GM19395 (cell line): ENCODE data around the gene MEGF11.

Experiments
- ATAC-seq: cut with Tn5 transposase; IDR thresholded peaks from one replicate; pipeline ENCODE4 v1.9.1; 2021; ENCODE audit warnings: mild to moderate bottlenecking, moderate library complexity; ENCODE audit not compliant: unreplicated experiment

The MEGF11 gene

DNA sequence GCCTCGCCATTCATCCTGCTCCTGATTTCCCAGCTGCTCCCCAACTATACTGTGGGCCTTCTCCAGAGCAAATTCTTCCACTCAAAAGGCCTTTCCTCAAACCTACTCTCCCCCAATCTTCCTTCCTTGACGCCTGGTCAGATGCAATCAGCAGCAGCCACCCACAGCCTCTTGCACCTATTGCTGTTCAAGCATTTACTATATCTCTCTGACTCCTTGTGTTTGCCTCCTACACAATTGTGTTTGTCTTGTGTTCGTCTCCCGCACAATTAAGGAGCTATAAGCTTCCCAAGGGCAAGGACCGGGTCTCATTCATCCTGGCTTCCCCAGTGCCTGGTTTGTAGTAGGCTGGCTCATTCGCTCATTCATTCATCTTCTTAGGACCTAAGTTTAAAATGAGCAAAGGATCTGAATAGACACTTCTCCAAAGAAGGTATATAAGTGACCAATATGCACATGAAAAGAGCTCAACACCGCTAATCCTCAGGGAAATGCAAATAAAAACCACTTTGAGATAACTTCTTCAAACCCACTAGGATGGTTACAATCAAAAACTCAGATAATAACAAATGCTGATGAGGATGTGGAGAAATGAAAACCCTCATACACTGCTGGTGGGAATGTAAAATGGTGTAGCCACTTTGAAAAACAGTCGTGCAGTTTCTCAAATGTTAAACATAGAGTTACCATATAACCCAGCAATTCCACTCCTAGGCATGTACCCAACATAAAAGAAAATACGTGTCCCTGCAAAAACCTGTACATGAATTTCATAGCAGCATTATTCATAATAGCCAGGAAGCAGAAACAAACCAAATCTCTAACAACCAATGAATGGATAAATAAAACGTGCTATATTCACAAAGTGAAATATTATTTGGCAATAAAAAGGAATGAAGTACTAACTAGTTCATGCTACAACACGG is 31.0 kb downstream of the MEGF11 start:
- ATAC-seq: no peak

DNA sequence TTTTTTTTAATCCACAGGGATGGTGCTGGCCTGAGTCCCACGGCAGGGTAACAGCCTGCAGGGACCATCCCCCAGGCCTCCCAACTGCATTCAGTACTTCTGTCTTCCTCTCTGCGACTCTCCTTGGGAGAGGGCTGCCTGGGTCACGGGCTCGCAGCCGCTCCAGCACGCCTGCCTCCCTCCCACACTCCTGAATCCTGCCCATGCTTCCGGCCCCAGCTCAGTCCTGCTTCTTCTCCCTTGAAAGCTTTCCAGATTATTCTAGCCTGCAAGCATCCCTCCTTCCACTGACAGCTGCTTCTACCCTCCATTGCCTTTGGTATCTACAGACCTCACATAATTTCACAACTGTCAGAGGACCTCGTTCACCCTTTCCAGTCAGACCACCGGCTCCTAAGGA is 32.4 kb downstream of the MEGF11 start:
- no peak for ATAC-seq

DNA sequence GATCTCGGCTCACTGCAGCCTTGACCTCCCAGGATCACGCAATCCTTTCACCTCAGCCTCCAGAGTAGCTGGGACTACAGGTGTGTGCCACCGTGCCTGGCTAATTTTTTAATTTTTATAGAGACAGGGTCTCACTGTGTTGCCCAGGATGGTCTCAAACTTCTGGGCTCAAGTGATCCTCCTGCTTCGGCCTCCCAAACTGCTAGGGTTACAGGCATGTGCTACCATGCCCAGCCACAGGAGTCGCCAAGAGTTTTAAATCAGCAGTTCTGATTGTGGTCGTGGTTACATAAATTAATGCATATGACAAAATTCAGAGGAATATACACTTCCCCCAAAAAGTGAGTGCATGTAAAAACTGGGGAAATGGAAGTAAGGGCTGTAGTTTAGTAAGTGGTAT is 32.9 kb downstream of the MEGF11 start:
- ATAC-seq: no peak

DNA sequence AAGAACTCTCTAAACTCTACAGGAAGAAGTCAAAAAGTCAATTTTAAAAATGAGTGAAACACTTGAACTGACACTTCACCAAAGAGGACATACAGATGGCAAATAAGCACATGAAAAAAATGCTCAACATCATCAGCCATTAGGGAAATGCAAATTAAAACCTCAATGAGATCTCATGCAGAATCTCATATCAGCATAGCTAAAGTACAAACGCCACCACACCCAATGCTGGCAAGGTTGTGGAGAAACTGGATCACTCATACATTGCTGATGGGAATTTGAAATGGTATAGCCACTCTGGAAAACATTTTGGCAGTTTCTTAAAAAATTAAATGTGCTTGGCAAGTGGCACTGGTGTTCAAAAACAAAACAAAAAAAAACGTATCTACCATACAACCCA is 34.2 kb downstream of the MEGF11 start:
- ATAC-seq: no peak

DNA sequence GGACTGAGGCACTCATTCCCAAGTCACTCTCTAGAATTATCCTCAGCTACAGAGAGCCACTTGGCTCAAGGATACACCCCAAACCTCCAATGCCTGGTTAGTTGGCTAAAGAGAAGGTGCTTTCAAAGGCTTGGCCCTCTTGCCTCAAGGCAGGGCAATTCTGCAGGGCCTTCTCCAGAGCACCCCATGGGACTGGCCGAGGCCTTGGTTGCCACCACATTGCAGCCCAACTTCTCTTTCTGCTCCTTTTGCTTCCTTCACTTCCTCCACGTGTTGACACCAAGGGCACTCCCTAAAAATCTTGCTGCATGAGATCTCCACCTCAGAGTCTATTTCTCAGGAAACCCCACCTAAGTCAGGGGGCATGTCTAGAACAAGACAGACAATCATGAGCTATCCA is 36.7 kb downstream of the MEGF11 start:
- no peak for ATAC-seq

DNA sequence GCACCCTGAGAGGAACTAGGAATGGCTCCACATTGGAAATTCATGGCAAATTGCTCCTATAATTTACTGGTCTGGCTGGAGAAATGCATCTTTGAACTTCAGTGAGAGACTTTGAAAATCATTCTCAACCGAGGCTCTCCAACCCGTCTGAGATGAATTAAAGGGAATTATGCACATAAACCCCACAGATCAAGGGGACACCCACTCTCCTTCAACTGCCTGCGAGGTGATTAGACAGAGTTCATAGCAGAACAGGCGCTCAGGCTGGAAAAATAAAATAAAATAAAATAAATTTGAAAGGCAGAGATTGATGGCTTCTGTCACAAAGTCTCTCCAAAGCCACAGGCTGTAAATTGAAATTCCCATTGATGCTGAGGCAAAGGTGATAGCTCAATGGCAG is 37.7 kb downstream of the MEGF11 start:
- no peak for ATAC-seq

DNA sequence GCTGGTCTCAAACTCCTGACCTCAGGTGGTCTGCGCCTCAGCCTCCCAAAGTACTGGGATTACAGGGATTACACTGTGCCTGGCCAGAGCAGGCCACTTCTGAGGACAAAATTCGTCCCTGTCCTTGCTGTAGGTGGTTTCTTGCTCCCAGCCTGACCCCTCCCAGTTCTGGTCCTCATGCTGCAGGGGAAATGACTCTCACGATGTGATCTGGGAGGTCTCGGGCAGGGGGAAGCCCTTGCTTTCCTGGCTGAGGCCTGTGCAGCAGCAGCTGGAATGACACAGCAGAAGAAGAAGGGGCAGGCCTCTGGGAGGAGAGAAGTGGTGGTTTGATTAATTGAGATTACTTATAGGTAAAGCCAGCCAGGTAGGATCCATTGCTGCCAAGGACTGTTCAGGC is 39.3 kb downstream of the MEGF11 start:
- ATAC-seq: no peak

DNA sequence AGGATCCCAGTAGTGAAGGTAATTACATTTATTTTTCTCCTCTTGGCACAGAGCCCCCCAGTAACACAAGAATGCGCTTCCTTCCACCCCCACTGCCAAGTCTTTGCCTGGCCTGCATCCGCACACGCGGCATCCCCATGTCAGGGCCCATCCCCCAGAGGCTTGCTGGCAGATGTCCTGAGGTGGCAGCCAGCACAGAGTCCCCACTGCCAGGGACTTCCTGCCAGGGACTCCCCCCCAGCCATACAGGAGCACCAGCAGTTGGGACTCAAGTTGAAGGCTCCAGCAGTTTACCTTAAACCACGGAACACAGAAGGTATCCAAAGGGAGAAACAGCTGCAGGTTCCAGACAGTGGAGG is 41.0 kb downstream of the MEGF11 start:
- no peak for ATAC-seq

DNA sequence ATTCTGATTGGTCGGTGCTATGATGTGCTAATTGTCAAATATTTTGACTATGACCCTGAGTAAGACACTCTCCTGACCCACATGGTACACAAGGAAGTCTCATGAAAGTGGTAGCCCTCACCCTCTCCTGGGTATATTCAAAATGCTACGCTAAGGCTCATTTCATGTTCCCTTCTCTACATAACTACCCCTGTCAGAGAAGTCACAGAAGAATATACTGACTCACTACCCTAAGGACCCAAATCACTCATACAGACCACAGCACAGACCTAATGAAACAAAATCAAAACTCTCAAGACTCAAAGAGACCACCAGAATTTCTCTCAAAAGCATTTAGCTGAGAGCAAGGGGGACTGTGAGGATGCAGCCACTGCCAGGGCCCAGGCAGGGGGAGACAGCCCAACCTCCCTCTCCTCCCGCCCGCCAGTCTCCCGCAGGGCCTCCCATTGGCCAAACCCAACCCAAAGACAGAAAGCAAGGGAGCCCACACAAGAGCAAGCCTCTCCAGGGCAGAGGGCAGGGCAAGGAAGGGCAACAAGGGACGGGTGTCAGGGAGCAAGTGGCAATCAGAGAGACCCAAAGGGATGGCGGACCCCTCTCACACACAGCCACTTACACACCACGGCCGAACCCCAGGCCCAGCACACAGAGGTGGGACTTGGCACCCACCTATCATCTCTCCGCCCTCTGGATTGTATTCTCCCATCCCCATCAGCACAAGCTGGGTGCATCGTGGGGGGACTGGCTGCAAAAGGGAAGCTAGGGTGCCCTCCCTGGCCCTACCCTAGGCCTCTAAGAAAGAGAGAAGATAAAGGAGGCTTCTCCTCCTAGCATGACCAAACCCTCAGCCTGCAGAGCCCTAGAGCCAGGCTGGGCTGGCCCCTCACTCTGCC is 41.6 kb downstream of the MEGF11 start:
- no peak for ATAC-seq

DNA sequence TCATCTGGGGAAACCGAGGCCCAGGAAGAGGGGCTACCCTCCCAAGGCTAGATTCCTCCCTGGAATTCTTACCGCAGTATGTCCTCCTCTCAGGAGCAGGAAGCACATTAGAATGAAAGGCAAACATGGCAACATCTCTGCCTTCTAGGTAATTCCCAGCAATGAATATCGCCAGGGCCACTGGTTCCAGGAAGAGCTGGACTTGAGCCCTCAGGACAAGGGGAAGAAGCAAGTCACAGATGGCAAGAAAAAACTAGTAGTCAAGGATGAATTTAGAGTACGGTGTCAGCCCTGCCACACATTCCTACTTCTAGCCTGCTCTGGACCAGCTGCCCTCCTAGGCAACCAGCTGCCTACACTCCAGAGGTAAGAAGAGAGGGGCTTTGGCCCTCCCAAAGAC is 42.9 kb downstream of the MEGF11 start:
- ATAC-seq: no peak

DNA sequence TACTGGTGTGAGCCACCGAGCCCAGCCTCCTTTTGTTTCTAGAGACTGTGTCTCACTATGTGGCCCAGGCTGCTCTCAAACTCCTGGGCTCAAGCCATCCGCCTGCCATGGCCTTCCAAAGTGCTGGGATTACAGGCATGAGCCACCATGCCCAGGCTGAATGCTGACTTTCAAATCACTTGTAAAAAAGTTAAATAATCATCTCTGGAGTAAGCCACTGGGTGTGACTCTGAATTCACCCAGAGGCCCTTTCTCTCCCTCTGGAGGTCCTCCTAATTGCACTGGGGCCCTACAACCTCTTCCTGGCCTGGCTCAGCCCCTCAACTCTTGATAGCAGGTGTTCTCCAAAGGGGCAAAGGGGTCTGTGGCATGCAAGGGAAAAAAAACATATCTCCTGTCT is 54.8 kb downstream of the MEGF11 start:
- ATAC-seq: no peak

DNA sequence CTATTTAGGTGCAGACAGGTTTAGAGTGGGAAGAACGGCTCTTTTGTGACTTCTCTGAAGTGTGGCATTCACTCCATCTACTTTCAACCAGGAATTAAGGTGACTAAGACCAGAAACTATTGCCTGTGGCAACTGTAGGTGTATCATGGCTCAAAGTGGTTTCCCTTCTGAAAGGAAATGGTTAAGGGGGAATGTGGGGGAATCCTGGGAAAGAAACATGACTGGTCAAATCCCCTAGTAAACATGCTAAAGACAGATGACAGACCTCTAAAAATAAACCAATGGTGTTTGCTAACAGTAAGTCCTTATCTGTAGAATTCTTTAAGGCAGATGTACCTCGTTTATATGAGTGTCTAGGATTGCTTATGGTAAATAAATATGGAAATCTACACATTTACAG is 56.9 kb downstream of the MEGF11 start:
- ATAC-seq: no peak

DNA sequence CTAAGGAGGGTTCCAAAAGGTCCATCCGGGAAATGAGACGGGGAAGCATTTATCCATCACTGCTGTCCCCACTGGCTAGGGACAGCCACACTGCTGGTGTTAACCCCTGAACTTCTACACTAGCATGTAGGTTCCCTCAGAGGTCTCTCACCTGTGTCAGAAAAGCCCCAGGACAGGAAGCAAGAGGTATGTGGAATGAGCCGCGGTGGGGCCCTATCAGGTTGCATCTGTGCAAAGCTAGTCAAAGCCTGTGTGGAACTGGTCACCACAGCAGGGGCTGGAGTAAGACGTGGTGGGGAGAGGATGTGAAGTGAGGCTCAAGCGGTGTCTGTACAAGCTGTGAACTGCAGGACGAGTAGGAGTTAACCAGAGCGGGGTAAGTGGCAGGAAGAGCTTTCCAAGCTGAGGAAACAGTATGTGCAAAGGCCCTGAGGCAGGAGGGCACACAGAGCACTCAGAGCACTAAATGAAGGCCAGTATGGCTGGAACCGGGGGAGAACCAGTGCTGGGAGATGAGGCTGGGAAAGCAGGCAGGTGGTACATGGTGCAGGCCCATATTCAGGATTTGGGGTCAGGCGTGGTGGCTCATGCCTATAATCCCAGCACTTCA is 57.8 kb downstream of the MEGF11 start:
- ATAC-seq: no peak

DNA sequence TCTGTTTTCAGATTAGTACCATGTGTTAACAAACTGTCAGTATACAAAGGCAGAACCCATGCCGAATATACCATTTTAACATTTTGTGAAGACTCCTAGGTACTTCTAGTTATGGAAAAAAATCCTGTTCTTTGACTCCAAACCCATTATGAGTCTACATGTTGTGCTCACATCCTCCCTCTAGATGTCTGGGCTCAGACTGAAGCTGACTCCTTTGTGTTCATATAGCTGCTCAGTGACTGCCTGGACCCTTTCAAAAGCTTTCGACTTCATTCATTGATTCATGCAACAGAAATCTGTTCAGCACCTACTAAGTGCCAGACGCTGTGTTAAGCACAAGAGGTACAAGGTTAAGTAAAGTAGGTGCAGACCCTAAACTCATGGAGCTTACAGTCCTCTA is 60.5 kb downstream of the MEGF11 start:
- ATAC-seq: no peak

DNA sequence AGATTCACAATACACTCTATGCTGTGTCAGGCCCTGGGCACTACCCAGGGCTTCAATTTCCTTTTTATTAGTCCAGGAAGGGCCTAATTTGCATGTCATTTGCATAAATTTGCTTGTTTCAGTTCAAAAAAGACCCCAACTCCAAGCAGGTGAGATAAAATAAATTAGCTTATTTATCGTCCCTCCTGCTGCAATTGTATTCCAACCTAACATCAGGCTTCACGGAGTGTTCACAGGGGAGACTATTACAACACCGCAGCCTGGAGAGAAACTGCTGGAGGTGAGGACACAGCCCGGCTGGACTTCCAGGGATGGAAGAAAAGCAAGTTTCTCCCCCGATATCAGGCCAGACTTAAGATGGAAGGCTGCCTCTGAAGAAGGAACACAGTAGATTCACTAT is 62.8 kb downstream of the MEGF11 start:
- ATAC-seq: no peak

DNA sequence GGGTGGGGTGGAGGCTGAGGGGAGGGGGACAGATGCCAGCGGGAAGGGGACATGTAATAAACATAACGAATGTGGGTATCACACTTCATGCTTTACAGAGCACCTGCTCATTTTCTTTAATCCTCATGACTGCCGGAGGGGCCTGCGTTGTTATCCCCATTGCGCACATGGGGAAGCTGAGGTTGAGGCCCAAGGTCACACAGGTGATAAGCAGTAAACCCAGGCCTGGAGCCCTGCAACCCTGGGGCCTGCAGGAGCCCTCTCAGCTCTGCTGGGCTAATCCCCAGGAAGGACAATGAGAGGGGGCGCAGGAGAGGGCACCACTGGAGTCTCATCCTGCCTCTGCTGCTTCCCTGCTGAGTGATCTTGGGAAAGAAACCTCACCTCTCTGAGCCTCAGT is 64.3 kb downstream of the MEGF11 start:
- no peak for ATAC-seq

DNA sequence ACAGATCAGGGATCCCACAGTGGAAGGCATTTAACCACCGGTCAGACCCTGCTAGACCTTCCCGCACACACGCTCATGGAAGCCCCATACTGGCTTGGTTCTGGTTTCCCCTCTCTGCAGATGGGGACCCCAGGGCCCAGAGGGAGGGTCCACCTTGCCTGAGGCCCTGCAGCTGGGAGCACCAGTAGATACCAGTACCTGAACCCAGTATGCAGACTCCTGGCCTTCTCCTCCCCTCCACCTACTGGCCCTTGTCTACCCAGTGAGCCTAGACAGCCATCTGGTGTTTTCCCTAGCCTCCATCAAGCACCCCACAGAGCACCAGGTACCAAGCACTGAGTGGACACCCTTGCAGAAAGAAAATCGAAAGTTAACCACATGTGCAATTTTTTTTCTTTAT is 65.1 kb downstream of the MEGF11 start:
- ATAC-seq: no peak

DNA sequence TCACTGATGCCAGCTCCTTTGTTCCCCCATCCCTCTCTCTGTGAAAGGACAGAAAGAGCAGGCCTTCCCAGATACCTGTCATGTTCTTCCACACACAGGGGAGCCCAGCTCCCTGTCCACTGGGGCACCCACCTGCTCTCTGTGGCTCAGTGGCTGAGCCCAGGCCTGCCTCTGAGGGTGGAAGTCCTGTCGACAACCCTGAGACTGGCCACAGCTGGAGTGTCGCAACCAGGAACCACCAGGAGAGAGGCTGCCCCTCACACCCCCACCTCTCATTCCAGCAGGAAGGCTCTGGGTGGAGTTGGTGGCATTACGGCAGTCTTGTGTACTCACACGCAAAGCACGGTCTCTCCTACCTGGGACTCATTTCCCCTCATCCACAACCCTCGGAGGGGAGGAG is 66.3 kb downstream of the MEGF11 start:
- no peak for ATAC-seq

DNA sequence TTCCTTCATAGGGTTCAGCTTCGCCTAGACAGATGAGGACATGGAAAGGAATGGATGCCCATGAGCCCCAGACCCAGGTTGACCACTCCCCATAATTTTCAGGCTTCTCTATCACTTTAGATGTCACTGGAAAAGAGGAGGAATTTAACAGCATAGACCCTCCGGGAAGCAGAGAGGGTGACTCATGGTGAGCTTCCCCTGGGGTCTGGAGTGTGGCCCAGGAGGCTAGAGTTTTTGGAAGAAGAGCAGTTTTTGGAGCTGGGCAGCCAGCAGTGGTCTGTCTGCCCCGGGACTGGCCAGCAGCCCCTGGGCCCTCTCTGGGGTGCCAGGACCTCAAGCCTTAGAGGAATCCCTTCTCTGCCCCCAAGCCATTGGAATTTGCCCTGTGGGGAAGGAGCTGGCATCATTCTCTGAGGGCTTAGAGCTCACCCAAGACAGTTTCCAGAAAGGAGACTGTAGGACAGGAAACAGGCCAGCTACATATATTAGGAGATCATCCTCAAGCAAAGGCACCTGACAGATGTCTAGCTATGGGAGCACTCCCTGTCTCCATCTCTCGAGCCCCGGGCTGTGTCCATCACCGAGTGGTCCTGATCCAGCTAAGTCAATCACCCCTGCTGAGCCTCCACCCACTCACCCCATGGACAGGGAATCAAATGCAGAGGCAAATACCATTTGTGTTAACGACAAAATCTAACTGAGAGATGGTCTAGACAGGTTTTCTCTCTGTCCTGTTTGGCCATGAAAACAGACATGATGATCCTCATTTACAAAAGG is 67.3 kb downstream of the MEGF11 start:
- no peak for ATAC-seq

DNA sequence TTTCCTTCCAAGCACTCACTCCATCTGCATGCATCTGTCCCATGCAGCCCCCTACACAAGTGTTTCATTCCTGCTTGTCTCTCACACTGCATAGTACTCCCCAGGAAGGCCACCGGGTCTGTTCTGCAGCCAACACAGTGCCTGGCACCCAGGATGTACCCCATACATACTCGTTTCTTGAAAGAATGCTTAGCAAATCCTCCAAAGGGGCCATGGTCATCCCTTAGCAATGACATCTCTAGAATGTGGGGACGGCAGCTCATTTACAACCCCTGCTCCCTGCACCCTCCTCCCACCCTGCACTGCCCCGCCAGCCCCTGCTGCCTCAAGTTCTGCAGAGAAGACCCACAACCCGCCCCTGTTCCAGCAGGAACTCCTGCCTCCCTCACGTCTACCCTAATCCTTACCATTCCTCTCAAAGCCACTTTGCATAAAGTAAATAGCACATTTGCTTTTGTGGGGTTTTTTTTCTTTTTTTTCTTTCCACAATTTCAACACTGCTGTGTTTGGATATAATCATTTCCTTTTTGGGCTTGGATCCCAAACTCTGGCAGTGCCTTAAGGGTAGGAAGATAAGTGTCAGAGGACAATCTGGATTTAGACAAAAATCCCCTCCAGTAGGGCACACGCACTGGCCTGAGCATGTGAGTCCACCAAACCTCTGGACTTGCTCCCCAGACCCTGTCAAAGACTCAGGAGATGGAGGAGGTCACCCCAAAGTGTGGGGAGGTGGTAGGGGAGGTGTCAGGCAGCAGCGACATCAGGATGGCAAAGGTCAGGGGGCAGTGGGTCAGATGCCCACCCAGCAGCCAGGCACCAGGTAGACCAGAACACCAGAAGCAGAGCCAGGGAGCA is 68.4 kb downstream of the MEGF11 start:
- no peak for ATAC-seq
